HG03025 (cell line): ENCODE measurements around the gene SGF29.
A peak's percentile ranks its signal among the peaks of the same experiment; 100 is the strongest.
"Not testable (repeated sequence)": the region's sequence is repeated elsewhere in the genome, so short reads cannot be mapped to it uniquely, and the experiment has no call there.

Experiments used
- ATAC-seq: cut with Tn5 transposase; IDR thresholded peaks from one replicate; pipeline ENCODE4 v1.9.1; 2021; ENCODE audit warnings: mild to moderate bottlenecking, moderate library complexity; ENCODE audit not compliant: unreplicated experiment, low FRiP score

The SGF29 gene

DNA sequence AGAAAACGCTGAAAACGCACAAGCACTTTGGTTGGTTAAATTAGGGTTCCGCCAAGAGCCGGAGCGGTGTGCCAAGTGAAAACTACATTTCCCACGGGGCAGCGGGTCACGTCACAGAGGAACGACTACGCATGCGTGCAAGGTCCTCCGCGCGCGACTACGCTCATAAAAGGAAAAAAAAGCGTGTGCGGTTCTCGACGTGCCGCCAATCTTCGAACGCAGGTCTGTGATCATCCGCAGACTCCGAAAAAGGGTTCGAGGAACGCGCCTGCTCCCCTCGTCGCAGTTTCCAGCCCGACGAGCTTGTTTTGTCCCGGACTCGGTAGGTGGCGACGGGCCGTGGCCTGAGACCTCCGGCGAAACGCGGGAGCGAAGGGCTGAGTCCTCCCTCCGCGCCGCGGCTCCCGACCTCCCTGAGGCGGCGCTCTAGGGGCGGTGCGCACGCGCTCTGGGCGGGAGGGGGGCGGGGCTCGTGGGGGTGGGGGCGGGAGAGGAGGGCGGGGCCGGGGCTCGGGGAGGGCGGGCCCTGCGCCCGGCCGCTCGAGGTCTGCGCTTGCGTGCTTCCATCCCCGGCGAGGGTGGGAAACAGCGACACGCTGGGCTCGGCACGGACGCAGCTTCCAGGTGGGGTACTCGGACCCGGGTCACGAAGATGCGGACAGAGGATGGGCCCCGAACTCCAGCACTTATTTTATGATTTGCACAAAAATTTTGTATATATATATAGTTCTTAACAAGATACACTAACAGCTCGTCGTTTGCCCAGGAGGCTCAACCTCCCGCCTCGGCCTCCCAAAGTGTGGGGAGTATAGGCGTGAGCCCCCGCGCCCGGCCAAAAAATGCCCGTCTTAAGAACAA is at the start of gene SGF29:
SGF29 (plus strand) TSS at position 145 of the 858 bp plus-strand sequence. CDS start 27,150 bp downstream, outside the sequence.
- peak; percentile 82 for ATAC-seq

DNA sequence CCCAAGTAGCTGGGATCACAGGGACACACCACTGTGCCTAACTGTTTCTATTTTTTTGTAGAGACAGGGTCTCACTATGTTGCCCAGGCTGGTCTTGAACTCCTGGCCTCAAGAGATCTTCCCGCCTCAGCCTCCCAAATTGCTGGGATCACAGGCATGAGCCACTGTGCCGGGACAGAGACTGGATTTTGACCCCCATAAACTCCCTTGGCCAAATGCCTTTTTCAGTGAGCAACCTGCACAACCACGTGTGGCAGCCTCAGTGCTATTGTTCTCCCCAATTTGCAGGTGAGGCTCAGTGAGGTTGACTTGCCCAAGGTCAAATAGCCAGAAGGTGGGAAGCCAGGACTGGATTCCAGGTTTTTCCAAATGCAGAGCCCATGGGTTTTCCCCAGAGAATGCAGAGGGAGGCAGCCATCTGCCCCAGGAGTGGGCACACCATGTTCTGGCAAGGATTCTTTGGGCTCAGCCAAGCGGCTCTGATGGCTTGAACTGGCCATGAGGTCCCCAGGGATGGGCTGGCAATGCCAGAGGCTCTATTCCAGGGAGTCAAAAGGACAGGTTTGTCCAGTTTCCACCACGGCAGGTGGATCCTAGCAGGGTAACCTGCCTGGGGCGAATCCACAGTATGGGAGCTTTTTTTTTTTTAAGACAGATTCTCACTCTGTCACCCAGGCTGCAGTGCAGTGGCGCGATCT is 48.9 kb upstream of the SGF29 start:
- no peak for ATAC-seq

DNA sequence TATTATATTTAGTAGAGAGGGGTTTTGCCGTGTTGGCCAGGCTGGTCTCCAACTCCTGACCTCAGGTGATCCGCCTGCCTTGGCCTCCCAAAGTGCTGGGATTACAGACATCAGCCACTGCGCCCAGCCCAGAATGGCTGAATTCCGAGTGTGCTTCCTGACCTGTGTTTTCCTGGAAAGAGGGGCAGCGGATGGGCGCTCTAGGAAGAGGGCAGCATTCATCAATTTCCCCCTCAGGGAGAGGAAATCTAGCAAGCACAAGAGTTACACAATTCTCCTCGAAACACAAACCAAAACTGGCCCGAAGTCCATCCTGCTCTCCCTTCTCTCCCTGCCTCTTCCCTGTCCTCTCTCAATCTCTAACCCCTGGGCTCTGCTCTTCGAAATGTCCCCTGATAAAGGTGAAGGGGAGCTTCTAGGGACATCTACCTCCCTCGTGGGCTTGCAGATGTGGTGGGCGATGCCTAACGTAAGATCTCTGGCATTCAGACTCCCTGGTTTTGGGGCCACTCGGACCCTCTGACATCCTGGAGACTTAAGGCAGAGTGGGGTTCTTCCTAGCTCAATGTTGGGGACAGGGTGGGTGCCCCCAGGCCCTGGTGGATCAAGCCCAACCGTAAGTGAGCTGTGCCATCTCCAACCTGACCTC is 48.1 kb upstream of the SGF29 start:
- ATAC-seq: no peak

DNA sequence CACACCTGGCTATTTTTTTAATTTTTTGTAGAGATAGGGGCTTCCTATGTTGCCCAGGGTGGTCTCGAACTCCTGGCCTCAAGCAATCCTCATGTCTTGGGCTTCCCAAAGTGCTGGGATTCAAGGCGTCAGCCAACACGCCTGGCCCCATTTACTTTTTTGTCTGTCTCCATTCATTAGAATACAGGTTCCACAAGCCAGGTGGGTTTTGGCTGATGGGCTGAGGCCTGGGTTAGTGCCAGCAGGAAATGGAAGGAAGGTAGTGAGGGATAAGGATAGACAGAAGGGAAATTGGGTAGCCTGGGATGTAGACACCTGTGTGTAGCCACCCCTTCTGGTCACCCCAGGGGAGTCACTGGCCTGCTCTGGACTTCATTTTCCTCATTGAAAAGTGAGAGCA is 42.7 kb upstream of the SGF29 start:
- no peak for ATAC-seq

DNA sequence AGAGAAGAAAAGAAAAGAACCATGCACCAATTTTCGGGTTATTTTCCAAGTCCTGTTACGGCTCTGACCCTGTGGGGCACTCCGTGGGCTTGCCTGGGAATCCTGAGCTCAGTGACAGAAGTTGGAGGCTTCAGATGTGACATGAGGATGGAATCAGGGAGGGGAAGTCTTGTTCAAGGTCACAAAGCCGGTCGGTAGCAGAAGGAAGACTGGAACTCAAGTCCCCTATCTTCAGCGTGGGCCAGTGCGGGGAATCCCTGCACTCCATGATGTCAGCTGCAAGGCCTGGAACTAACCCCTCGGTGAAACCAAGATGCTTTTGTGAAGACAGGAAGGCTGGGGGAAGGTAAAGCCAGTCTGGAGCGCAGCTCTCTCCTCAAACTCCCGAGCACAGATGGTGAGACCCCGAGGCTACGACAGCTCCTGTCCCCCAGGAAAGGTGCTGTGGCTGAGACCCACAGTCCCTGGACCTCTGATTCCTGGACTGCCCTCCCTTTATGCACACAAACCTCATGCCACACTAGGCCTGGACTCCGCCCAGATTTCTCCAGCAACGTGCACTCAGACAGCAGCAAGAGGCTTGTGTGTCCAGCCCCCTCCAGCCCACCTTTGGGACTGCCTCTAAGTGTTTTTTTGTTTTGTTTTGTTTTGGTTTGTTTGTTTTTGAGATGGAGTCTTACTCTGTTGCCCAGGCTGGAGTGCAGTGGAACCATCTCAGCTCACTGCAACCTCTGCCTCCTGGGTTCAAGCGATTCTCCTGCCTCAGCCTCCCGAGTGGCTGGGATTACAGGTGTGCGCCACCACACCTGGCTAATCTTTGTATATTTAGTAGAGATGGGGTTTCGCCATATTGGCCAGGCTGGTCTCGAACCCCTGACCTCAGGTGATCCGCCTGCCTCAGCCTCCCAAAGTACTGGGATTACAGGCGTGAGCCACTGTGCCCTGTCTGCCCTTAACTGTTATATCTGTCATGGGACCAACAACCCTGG is 41.6 kb upstream of the SGF29 start:
- ATAC-seq: no peak

DNA sequence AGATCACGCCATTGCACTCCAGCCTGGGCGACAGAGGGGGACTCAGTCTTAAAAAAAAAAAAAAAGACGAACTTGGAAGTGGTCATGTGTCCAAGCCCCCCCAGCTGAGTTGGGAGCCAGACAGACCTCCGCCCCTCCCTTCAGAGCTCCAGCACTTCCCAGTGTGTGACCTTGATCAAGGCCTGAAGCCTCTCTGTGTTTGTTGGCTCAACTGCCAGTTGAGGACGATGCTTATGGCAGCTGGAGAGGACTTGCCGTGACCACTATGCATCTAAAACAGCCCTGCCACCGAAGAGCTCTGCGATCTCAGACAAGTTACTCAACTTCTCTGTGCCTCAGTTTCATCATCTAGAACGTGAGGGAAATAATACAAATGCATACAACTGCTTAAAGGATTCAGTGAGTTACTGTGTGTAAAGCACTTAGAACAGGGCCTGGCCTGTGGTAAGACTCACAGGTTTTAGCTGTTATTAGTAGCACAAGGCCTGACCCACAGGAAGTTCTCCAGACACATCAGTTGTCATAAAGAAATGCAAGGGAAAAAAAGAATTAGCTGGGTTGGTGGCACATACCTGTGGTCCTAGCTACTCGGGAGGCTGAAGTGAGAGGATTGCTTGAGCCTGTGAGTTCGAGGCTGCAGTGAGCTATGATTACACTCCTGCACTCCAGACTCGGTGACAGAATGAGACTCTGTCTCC is 40.1 kb upstream of the SGF29 start:
- no peak for ATAC-seq

DNA sequence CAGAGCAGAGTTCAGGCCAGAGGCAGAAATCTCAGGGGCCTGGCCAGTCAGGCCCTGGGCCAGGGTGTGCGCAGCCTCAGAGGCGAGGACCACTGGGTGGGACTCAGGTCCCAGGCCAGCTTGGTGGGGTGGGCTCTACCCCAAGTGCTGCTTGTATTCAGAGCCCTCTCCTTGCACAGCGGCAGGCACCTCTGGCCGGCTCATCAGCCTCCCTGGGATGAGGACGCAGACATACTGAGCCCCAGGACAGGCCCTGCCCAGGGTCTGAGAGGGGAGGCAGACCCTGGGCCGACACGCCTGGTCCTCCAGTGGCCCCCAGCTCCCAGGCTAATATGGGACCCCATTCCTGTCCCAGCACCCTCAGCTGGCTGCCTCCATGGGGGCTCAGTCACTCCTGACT is 39.5 kb upstream of the SGF29 start:
- ATAC-seq: no peak

DNA sequence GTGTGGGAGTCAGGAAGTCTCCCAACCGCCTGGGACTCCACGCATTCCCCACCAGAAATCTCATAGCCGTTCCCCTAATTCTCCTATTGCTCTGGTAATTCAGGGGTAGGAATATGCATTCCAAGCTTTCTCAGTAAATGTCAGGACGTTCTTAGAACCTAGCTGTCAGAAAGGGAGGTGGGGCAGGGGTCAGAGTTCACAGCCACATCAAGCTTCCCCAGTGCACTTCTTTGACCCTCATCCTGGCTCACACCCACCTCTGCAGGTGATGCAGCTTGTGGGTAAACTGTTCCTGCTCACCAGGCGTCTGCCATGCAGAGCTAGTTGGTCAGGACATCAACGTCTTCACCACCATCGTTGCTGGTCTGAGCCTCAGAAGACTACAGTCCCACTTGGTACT is 33.0 kb upstream of the SGF29 start:
- no peak for ATAC-seq

DNA sequence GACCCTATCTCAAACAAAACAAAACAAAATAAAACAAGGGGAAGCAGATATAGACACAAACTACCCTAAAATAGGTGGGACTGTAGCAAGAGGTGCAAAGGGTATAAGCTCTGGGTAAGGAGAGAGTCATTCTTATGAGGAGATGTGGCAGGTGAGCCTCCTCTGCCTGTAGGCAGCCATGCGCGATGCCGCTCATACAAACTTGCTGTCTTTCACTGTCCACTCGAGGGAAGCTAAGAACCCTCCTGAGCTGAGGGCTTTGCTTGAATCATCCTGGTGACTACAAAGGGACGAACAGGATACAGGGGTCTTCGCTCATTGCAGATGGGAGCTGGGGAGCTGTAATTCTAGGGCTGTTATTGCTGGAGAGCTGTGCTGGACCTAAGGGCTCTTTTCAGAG is 32.3 kb upstream of the SGF29 start:
- ATAC-seq: no peak

DNA sequence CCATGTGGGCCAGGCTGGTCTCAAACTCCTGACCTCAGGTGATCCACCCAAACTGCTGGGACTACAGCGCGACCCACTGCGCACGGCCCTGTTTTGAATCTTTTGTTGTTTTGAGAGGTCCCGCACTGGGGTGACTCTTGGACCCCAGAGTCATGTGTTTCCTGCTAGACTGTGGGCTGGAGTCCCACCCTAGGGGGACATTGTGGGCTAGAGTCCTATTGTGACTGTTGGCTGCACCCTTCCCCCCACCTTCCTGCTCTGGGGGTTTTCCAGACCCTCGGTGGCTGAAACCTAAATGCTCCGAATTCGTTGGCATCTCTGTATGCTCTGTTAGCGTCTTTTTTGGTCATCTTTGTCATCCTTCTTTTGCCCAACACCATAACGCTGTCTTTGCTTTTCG is 30.9 kb upstream of the SGF29 start:
- no peak for ATAC-seq

DNA sequence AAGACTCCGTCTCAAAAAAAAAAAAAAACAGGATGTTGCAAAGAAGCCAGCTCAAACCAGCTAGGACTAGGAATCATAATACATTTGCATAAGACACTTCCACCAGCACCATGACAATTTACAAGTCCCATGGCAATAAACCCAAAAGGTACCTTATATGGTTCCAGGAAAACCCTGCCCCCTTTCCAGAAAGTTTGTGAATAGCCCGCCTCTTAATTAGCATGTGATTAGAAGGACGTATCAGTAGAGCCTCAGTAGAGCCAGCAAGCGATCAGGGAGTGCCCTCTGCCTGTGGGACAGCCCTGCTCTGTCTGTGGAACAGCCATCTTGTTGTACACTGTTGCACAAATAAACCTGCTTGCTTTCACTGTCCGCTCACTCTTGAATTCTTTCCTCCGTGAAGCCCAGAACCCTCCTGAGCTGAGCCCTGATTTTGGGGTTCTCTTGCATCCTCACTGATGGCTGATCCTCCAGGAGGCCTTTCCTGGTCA is 29.0 kb upstream of the SGF29 start:
- no peak for ATAC-seq

DNA sequence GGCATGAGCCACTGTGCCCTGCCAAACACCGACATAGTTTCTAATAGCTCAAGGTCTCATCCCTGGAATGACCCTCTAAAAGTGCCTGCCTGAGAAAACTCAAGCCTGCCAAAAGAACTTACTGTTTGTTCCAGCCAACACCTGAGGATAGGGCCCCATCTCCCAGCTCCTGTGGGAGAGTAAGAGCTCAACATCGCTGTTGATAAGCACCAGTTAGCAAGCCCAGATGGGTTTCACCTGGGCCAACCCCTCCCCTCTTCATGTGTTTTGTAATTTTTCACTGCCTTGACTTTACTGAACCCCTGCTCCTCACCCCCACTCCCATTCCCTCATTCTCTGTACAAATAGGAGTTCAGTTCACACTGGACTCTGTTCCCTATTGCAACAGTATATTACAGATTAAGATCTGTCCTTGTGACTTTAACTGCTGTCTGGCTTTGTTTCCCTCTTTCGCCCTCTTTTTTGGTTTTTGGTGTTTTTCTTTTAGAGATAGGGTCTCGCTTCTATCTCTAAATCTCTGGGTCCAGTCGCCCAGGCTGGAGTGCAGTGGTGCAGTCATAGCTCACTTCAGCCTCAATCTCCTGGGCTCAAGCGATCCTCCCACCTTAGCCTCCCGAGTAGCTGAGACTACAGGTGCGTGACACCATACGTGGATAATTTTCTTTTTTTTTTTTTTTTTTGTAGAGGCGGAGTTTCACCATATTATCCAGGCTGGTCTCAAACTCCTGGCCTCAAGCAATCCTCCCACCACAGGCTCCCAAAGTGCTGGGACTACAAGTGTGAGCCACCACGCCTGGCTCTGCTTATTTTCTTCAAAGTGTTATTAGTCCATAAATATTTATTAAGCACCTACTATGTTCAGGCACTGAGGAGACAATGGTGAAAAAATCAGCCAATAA is 27.3 kb upstream of the SGF29 start:
- no peak for ATAC-seq

DNA sequence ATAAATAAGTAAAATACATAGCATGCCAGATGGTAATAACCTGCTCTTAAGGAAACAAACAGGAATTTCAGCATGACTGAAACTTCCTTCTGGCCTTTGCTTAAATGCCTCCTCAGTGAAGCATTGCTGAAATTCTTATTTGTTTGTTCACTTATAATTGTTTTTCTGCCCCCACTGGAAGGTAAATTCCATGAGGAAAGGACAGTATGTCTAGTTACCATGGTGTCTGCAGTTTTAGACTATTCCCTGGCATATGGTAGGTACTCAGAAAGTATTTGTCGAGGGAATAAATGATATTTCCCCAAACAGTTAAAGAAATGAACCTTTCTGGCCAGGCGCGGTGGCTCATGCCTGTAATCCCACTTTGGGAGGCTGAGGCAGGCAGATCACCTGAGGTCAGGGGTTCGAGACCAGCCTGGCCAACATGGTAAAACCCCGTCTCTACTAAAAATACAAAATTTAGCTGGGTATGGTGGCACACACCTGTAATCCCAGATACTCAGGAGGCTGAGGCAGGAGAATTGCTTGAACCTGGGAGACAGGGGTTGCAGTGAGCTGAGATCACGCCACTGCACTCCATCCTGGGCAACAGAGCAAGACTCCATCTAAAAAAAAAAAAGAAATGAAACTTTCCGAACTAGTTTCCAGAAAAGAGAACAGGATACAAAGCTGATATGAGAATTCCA is 26.5 kb upstream of the SGF29 start:
- not testable (repeated sequence) for ATAC-seq

DNA sequence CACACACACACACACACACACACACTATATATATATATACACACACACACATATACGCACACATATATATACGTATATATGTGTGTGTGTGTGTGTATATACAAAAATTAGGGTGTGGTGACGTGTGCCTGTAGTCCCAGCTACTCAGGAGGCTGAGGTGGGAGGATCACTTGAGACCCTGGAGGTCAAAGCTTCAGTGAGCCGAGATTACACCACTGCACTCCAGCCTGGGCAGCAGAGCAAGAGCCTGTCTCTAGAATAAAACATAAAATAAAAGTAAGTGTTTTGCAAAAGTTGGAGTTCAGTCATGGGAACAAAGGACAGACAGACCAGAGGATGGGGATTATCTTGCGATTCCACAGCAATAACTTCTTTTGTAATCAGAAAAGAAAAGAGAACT is 25.7 kb upstream of the SGF29 start:
- no peak for ATAC-seq

DNA sequence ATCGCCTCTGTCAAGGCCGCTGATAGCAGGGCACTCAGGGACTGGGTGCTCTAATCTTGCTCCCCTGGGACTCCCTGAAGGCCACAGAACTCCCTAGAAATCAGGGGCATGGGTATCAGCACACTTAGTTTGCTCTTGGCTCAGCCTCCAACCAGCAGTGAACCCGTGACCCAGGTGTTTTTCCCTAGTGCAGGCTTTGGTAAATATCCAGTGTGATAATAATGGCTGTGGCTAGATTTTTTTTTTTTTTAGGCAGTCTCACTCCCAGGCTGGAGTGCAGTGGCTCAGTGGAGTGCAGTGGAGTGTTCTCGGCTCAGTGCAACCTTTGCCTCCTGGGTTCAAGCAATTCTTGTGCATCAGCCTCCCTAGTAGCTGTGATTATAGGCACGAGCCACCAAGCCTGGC is 25.3 kb upstream of the SGF29 start:
- no peak for ATAC-seq

DNA sequence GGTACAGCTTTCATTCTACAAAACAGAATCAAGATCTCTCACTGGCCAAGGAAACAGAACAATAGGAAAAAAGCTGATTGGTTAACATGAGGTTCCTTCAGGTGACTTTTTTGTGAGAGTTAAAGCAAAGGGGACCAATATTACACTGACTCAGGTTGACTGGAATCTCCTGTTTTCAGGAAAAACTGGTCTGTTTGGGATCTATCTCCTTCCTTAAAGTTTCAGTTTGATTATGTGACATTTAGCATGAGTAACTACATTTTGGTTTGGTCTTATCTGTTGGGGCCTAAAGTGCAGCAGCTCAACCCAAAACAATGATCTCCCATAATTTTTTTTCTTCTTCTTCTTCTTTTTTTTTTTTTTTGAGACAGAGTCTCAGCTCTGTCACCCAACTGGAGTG is 24.6 kb upstream of the SGF29 start:
- ATAC-seq: no peak

DNA sequence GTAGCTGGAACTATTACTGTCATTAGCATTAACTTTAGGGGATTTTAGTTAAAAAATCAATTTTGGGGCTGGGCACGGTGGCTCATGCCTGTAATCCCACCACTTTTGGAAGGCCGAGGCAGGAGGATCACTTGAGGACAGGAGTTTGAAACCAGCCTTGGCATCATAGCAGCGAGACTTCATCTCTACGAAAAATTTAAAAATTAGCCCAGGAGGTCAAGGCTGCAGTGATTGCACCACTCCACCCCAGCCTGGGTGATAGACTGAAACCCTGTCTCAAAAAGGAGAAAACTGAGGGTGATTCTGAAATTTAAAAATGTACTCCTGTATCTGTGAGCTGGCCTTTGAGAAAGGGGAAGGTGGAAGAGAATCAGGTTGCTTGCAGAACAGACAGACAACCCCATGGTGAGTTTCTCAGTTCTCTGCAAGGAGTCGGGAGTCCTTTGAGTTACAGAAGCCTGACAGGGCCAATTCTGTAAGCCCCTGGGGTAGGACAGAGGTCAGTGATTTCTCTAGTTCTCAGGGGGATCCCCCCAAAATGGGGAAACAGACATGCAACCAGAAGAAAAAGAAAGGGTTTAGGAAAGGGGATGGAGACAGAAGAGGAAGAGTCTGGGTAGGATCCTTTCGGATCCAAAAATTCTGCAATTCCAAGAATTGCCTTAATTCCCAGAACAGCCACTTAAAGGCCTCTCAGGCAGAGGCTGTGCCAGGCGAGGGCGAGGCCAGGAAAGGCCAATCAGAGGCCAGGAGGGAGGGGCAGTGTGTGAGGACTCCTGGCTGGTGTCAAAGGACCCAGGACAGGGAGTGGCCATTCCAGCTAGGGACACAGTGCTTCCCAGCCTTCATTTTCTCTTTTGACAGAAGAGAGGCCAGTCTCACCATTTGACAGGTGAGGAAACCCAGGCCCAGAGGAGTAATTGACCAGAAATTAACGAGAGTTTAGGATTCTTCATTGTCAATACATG is 21.7 kb upstream of the SGF29 start:
- no peak for ATAC-seq
